GM19455 (cell line): ENCODE measurements around the gene SLC24A1.

ENCODE experiments used
- ATAC-seq: cut with Tn5 transposase; IDR thresholded peaks from one replicate; pipeline ENCODE4 v1.9.1; 2021; ENCODE audit not compliant: unreplicated experiment

The SLC24A1 gene

GRCh38 chr15:65651831-65652749 lies 30.4 kb downstream of the SLC24A1 start:
- ATAC-seq: no peak

DNA sequence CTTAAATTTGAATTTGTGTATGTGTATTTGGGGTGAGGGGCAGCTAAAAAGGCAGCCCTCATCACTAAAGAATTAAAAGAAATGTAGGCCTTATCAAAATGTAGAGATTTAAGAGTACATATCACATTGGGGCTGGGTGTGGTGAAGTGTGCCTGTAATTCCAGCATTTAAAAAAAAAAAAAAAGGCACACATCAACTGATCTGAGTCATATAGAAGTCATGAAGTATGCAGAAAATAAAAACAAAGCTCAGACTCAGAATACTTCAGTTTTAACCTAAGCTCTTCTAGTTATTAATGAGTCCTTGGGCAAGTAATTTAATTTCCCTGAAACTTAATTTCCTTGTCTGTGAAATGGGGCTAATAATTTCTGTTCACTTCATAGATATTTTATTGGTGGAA lies 31.6 kb downstream of the SLC24A1 start:
- no peak for ATAC-seq

- no peak for ATAC-seq
Measured at GRCh38 chr15:65653801-65654521, 32.2 kb downstream of the SLC24A1 start.

- no peak for ATAC-seq
Measured at GRCh38 chr15:65655026-65655425, 33.3 kb downstream of the SLC24A1 start.

- no peak for ATAC-seq
Measured at GRCh38 chr15:65655457-65655856, 33.7 kb downstream of the SLC24A1 start.

GRCh38 chr15:65659502-65660052 lies 37.8 kb downstream of the SLC24A1 start:
- ATAC-seq: no peak

DNA sequence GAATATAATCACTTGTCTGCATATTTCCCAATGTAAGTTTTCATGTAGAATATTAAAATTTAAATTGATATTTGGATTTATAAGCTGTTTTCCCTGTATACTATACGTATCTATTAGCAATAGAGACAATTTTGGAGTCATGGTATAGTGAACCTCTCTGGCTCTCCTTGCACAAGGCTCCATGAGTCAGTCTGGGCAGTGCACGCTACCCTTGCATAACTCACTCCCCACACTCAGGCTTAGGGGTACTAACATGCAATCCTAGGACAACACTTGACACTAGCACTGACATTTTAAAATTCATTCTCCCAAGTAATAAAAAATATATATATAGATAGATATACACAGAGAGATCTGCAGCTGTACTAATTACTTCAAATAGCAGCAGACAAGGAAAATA lies 39.2 kb downstream of the SLC24A1 start:
- ATAC-seq: no peak

DNA sequence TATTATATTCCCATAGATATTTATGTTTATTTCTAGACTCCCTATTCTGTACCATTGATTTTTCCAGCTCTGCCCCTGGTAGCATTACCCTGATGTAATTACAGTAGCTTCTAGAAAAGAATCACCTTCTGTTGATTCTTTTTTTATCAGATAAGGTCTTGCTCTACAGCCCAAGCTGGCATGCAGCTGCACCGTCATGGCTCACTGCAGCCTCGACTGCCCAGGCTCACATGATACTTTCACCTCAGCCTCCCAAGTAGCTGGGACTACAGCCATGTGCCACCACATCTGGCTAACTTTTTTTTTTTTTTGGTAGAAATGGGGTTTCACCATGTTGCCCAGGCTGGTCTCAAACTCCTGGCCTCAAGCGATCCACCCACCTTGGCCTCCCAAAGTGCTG lies 41.8 kb downstream of the SLC24A1 start:
- no peak for ATAC-seq

DNA sequence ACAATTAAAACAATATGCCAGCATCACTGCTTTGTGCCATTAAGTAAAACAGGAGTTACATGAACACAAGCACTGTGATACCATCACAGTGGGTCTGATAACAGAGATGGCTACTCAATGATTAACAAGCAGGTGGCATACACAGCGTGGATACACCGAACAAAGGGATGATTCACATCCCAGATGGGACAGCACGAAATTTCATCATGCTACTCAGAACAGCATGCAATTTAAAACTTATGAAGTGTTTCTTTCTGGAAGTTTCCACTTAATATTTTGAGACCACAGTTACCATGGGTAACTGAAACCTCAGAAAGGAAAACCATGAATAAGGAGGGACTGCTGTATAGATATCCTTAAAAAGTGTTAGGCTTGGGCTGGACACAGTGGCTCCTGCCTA lies 44.5 kb downstream of the SLC24A1 start:
- no peak for ATAC-seq

- ATAC-seq: no peak
Measured at GRCh38 chr15:65675551-65675950, 53.8 kb downstream of the SLC24A1 start.

GRCh38 chr15:65676123-65676522 lies 54.4 kb downstream of the SLC24A1 start:
- no peak for ATAC-seq

GRCh38 chr15:65680544-65680943 lies 58.8 kb downstream of the SLC24A1 start:
- ATAC-seq: no peak

DNA sequence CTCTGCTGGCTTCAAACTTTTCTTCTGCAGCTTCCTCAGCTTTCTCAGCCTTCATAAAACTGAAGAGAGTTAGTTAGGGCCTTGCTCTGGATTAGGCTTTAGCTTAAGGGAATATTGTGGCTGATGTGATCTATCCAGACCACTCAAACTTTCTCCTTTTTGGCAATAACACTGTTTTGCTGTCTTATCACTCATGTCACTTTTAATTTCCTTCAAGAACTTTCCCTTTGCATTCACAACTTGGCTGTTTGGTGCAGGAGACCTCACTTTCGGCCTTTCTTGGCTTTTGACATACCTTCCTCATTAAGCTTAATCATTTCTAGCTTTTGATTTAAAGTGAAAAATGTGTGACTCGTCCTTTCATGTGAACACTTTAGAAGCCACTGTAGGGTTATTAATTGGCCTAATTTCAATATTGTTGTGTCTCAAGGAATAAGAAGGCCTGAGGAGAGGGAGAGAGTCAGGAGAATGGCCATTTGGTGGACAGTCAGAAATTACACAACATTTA lies 60.7 kb downstream of the SLC24A1 start:
- no peak for ATAC-seq

GRCh38 chr15:65688462-65688861 lies 66.7 kb downstream of the SLC24A1 start:
- ATAC-seq: no peak

GRCh38 chr15:65690173-65690572 lies 68.4 kb downstream of the SLC24A1 start:
- ATAC-seq: no peak

GRCh38 chr15:65690778-65691177 lies 69.0 kb downstream of the SLC24A1 start:
- ATAC-seq: no peak

DNA sequence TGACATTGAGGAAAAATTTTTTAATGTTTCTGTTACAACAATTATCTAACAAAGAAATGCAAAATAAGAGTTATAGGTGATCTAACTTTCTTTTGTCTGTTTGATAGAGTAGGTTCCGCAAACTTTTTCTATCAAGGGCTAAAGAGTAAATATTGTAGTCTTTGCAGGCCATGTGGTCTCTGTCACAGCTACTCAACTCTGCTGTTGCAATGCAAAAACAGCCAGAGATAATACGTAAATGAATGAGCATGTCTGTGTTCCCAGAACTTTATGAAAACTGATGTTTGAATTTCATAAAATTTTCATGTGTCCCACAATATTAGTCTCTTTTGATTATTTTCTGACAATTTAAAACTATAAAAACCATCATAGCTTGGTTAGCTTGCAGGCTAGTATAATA lies 73.3 kb downstream of the SLC24A1 start:
- ATAC-seq: no peak
